ENCODE data around the gene SVIL. TPM values are rescaled to one million over a fixed set of nuclear protein-coding genes. Genes with fewer than 3 reads are reported as not detected.
A peak's percentile ranks its signal among the peaks of the same experiment; 100 is the strongest.

The SVIL gene
- total and polyA plus RNA-seq, 8 donors, result 8.6 to 53.8 (median 20.4) TPM

GRCh38 chr10:29649561-29650551, 15.1 kb upstream of the SVIL start:
- Histone ChIP-seq H3K4me3 (no peak overlapping the region), H3K27me3 (no peaks in the 10 kb centered on the region), H3K36me3 (no peaks in the 10 kb centered on the region), H3K4me1 (peaks cover 0 to 14% (median 12%) of the 10 kb centered on the region in 3 donors), H3K9me3 (no peaks in the 10 kb centered on the region), H3K27ac (no peak overlapping the region)
- no peak for TF ChIP-seq CTCF (IDR thresholded peaks at IDR 0.05)
- no peak for FAIRE-seq
- 88 to 97% methylated on average over 7 of the region's 7 CpGs for WGBS, 2 donors
- intact Hi-C loops (cut with DNase I), result no loop called here
- DNase-seq, result no peak
- ATAC-seq, result no peak

GRCh38 chr10:29648983-29649268, 14.2 kb upstream of the SVIL start:
- Histone ChIP-seq H3K27ac (peak overlapping the region in 1 of 4 donors; percentile 21), H3K4me1 (peaks cover 0 to 14% (median 12%) of the 10 kb centered on the region in 3 donors), H3K27me3 (no peaks in the 10 kb centered on the region), H3K9me3 (no peaks in the 10 kb centered on the region), H3K36me3 (no peaks in the 10 kb centered on the region), H3K4me3 (no peak overlapping the region)
- ATAC-seq, result peak in 2 of 4 donors; percentile 40 to 43
- no peak for FAIRE-seq
- DNase-seq, result no peak
- WGBS, 2 donors, result 84 to 100% methylated on average over 1 of the region's 1 CpG
- intact Hi-C loops (cut with DNase I), result no loop called here
- TF ChIP-seq CTCF (IDR thresholded peaks at IDR 0.05), result no peak

GRCh38 chr10:29648114-29648982, 13.6 kb upstream of the SVIL start:
- DNase-seq, result no peak
- H3K9me3 ChIP-seq, result no peaks in the 10 kb centered on the region
- H3K4me1 ChIP-seq, result peaks cover 4 to 14% (median 12%) of the 10 kb centered on the region in 3 donors
- H3K27ac ChIP-seq, result peak overlapping the region in 1 of 4 donors; percentile 21
- 43 to 44% methylated on average over 9 of the region's 9 CpGs for WGBS, 2 donors
- H3K36me3 ChIP-seq, result no peaks in the 10 kb centered on the region
- intact Hi-C loops (cut with DNase I), result no loop called here
- no peak for FAIRE-seq
- ATAC-seq, result peak; percentile 50 to 86 (median 68)
- no peak overlapping the region for H3K4me3 ChIP-seq
- no peak for TF ChIP-seq CTCF (IDR thresholded peaks at IDR 0.05)
- H3K27me3 ChIP-seq, result no peaks in the 10 kb centered on the region

GRCh38 chr10:29647478-29647877, 12.7 kb upstream of the SVIL start:
- no peak for DNase-seq
- 82 to 87% methylated on average over 5 of the region's 5 CpGs for WGBS, 2 donors

More at GRCh38 chr10:29647478-29647877, 12.7 kb upstream of the SVIL start:
- H3K27ac ChIP-seq, result no peak overlapping the region
- H3K4me3 ChIP-seq, result no peak overlapping the region
- no peak for TF ChIP-seq CTCF (IDR thresholded peaks at IDR 0.05)
- H3K4me1 ChIP-seq, result peaks cover 5 to 14% (median 12%) of the 10 kb centered on the region in 3 donors
- intact Hi-C loops (cut with DNase I), result no loop called here
- ATAC-seq (no peak), FAIRE-seq (peak; percentile 91)
- no peaks in the 10 kb centered on the region for H3K36me3 ChIP-seq
- H3K27me3 ChIP-seq, result no peaks in the 10 kb centered on the region
- H3K9me3 ChIP-seq, result no peaks in the 10 kb centered on the region

All from pancreas (tissue), 10 donors.